CD14-positive monocyte (primary cell): ENCODE measurements around the gene BEGAIN. TPM values are rescaled to one million over a fixed set of nuclear protein-coding genes. Genes with fewer than 3 reads are reported as not detected.

Experiments used
- DNase-seq, 3 donors: peaks; one replicate each; pipeline ENCODE4 v3.0.0-alpha.2; 2011 to 2022
- H2AFZ ChIP-seq: 2 replicates; pipeline ENCODE4 v1.6.0; 2012; ENCODE audit warnings: mild to moderate bottlenecking, low read depth, low read length, inconsistent platforms; ENCODE audit not compliant: insufficient read depth, poor library complexity, severe bottlenecking
- H3K27ac ChIP-seq, 2 donors: 1 replicate in 1 of 2; 2 replicates in 1 of 2; pipeline ENCODE4 v1.5.1; 2012 to 2013; ENCODE audit warnings: low read length in 2 of 2, control low read depth in 1 of 2, inconsistent platforms in 1 of 2, low read depth in 1 of 2, mild to moderate bottlenecking in 1 of 2
- H3K27me3 ChIP-seq, 2 donors: one replicate each; pipeline versions ENCODE4 v1.6.0 to v1.6.1; 2011 to 2013; ENCODE audit warnings: low read length in 2 of 2; ENCODE audit not compliant: control insufficient read depth in 2 of 2, insufficient read depth in 2 of 2
- H3K36me3 ChIP-seq, 2 donors: replicated peaks in 1 of 2; 1 replicate in 1 of 2; 2 replicates in 1 of 2; pipeline versions ENCODE4 v1.5.1 to v1.6.1; 2012 to 2013; ENCODE audit warnings: low read length in 2 of 2, control low read depth in 1 of 2, inconsistent platforms in 1 of 2, mild to moderate bottlenecking in 1 of 2; ENCODE audit not compliant: insufficient read depth in 2 of 2, control insufficient read depth in 1 of 2
- H3K4me1 ChIP-seq, 2 donors: 1 replicate in 1 of 2; 2 replicates in 1 of 2; pipeline versions ENCODE4 v1.5.1 to v1.6.1; 2012 to 2013; ENCODE audit warnings: low read length in 2 of 2, control low read depth in 1 of 2, inconsistent platforms in 1 of 2, mild to moderate bottlenecking in 1 of 2, moderate library complexity in 1 of 2; ENCODE audit not compliant: insufficient read depth in 2 of 2, control insufficient read depth in 1 of 2
- H3K4me2 ChIP-seq: replicated peaks from 2 replicates; pipeline ENCODE3; 2012; ENCODE audit warnings: low read length, moderate library complexity, mild to moderate bottlenecking; ENCODE audit not compliant: poor library complexity, severe bottlenecking; ENCODE audit errors: extremely low read depth
- H3K4me3 ChIP-seq, 3 experiments: fragments of 200-600 bp in 1 of 3; sonication (generic) in 1 of 3; replicated peaks in 1 of 3; 1 replicate in 2 of 3; 2 replicates in 1 of 3; pipeline ENCODE4 v1.5.1; 2011 to 2013; ENCODE audit warnings: low read length in 3 of 3, mild to moderate bottlenecking in 3 of 3, control low read depth in 2 of 3, low read depth in 2 of 3, inconsistent platforms in 1 of 3, moderate library complexity in 1 of 3
- H3K79me2 ChIP-seq: 2 replicates; pipeline ENCODE4 v1.6.0; 2012; ENCODE audit warnings: mild to moderate bottlenecking, control low read depth, inconsistent platforms, low read length, moderate library complexity; ENCODE audit not compliant: insufficient read depth
- H3K9ac ChIP-seq: 2 replicates; pipeline ENCODE4 v1.6.0; 2017; ENCODE audit warnings: low read length, mild to moderate bottlenecking; ENCODE audit not compliant: insufficient read depth, poor library complexity, severe bottlenecking
- H3K9me3 ChIP-seq, 2 donors: replicated peaks in 1 of 2; 1 replicate in 1 of 2; 2 replicates in 1 of 2; pipeline versions ENCODE4 v1.5.1 to v1.6.1; 2012 to 2013; ENCODE audit warnings: low read length in 2 of 2, control low read depth in 1 of 2; ENCODE audit not compliant: control insufficient read depth in 1 of 2, insufficient read depth in 1 of 2
- H4K20me1 ChIP-seq: 2 replicates; pipeline ENCODE4 v1.6.0; 2012; ENCODE audit warnings: mild to moderate bottlenecking, low read length, control low read depth, moderate library complexity; ENCODE audit not compliant: insufficient read depth
- H3K27ac Mint-ChIP-seq, 7 donors: one replicate each; pipeline ENCODE4 v1.8.0; 2020; ENCODE audit warnings: mild to moderate bottlenecking in 7 of 7, mixed read lengths in 7 of 7, moderate library complexity in 6 of 7, inconsistent platforms in 2 of 7
- H3K27me3 Mint-ChIP-seq, 3 donors: one replicate each; pipeline ENCODE4 v1.8.0; 2021 to 2022; ENCODE audit warnings: low read depth in 3 of 3, mild to moderate bottlenecking in 3 of 3, mixed read lengths in 3 of 3, moderate library complexity in 3 of 3, inconsistent platforms in 1 of 3
- H3K36me3 Mint-ChIP-seq, 2 donors: one replicate each; pipeline ENCODE4 v1.8.0; 2020; ENCODE audit warnings: mixed read lengths in 2 of 2, inconsistent platforms in 1 of 2, mild to moderate bottlenecking in 1 of 2
- H3K4me1 Mint-ChIP-seq: one replicate; pipeline ENCODE4 v1.8.0; 2020; ENCODE audit warnings: mild to moderate bottlenecking, mixed read lengths
- H3K4me3 Mint-ChIP-seq, 2 donors: one replicate each; pipeline ENCODE4 v1.8.0; 2020; ENCODE audit warnings: mild to moderate bottlenecking in 2 of 2, mixed read lengths in 2 of 2, moderate library complexity in 1 of 2
- H3K9me3 Mint-ChIP-seq, 7 donors: one replicate each; pipeline ENCODE4 v1.8.0; 2020 to 2022; ENCODE audit warnings: mixed read lengths in 7 of 7, mild to moderate bottlenecking in 6 of 7, moderate library complexity in 6 of 7, inconsistent platforms in 2 of 7
- WGBS: methylation state at CpG from one replicate; pipeline ENCODE4 v1.1.5; 2013; ENCODE audit warnings: missing lambda C conversion rate; ENCODE audit not compliant: insufficient coverage; 5-methylcytosine and 5-hydroxymethylcytosine counted together
- intact Hi-C, 2 donors: fragments of 100-400 bp; cut with micrococcal nuclease; formaldehyde crosslinking; loops; one replicate each; pipeline versions ENCODE4 v1.15.0 to v1.15.1; 2023
- polyA plus RNA-seq, 3 donors: library from polyadenylated mRNA; depleted of rRNA in 1 of 3; unstranded in 2 of 3; stranded (reverse) in 1 of 3; fragments of 300-500 nt in 2 of 3; fragments of >200 nt in 1 of 3; fragmentation: Illumina TruSeq in 2 of 3; gene quantifications; 1 replicate in 2 of 3; 2 replicates in 1 of 3; pipeline ENCODE4 v1.2.3, GENCODE V29; 2012 to 2021
- TF ChIP-seq, protein P1 (sequence below): fragments of 200-600 bp; IDR thresholded peaks from one replicate; pipeline ENCODE4 v1.8.0; 2022; ENCODE audit warnings: antibody characterized with exemption, mild to moderate bottlenecking

BEGAIN gene
- polyA plus RNA-seq, 3 donors = 0.25 to 0.45 TPM; not detected in 1

DNA sequence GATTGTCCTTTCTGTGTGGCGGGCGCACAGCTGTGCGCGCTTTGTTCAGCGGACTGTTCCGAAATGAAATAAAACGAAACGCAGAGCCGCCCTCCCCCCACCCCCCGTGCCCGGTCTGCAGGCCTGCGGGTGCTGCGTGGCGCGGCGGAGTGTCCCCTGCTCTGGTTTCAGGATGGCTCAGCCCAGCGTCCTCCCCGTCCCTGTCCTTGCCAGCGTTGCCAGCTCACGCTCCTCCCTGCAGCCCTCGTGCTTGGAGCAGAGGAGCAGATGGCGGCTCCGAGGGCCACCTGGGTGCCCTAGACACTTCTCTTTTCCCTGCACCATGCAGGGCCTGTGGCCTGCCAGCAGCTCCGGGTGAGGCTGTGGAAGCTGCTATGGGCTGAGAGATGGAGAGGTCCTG lies 17.5 kb upstream of the BEGAIN start:
- intact Hi-C loops = no loop called here
- H3K4me3 Mint-ChIP-seq = no peak overlapping the region
- no peak overlapping the region for H3K4me2 ChIP-seq

GRCh38 chr14:100604121-100604501 lies 16.9 kb upstream of the BEGAIN start:
- Histone ChIP-seq H3K4me1 (peaks cover 13 to 39% of the 10 kb centered on the region in 2 donors), H3K27ac (no peak overlapping the region), H3K36me3 (no peaks in the 10 kb centered on the region), H3K27me3 (no peaks in the 10 kb centered on the region), H3K9me3 (peaks cover 0 to 5% of the 10 kb centered on the region in 2 donors), H3K4me2 (no peak overlapping the region), H3K4me3 (no peak overlapping the region), H4K20me1 (no peaks in the 10 kb centered on the region), H3K79me2 (no peaks in the 10 kb centered on the region), H3K9ac (no peak overlapping the region), H2AFZ (no peak overlapping the region)
- Mint-ChIP-seq H3K36me3 (peaks cover 0 to 3% of the 10 kb centered on the region in 2 donors), H3K27me3 (peaks cover 7 to 15% (median 12%) of the 10 kb centered on the region in 3 donors), H3K27ac (no peak overlapping the region), H3K4me3 (no peak overlapping the region), H3K4me1 (peaks cover 26% of the 10 kb centered on the region), H3K9me3 (peaks cover 1 to 11% (median 9%) of the 10 kb centered on the region in 7 donors)
- intact Hi-C loops = no loop called here
- 100% methylated on average over 8 of the region's 13 CpGs for WGBS
- TF ChIP-seq, protein P1, sequence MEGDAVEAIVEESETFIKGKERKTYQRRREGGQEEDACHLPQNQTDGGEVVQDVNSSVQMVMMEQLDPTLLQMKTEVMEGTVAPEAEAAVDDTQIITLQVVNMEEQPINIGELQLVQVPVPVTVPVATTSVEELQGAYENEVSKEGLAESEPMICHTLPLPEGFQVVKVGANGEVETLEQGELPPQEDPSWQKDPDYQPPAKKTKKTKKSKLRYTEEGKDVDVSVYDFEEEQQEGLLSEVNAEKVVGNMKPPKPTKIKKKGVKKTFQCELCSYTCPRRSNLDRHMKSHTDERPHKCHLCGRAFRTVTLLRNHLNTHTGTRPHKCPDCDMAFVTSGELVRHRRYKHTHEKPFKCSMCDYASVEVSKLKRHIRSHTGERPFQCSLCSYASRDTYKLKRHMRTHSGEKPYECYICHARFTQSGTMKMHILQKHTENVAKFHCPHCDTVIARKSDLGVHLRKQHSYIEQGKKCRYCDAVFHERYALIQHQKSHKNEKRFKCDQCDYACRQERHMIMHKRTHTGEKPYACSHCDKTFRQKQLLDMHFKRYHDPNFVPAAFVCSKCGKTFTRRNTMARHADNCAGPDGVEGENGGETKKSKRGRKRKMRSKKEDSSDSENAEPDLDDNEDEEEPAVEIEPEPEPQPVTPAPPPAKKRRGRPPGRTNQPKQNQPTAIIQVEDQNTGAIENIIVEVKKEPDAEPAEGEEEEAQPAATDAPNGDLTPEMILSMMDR = no peak
- DNase-seq = no peak

More for the DNA sequence above, 17.5 kb upstream of the BEGAIN start:
- Histone ChIP-seq H3K9ac (no peak overlapping the region), H3K9me3 (peaks cover 0 to 5% of the 10 kb centered on the region in 2 donors), H3K4me3 (no peak overlapping the region), H3K4me1 (peaks cover 13 to 33% of the 10 kb centered on the region in 2 donors), H3K27me3 (no peaks in the 10 kb centered on the region), H3K27ac (no peak overlapping the region), H4K20me1 (no peaks in the 10 kb centered on the region), H2AFZ (no peak overlapping the region), H3K79me2 (no peaks in the 10 kb centered on the region), H3K36me3 (no peaks in the 10 kb centered on the region)
- no peak overlapping the region for H3K27ac Mint-ChIP-seq
- H3K27me3 Mint-ChIP-seq = peaks cover 7 to 15% (median 13%) of the 10 kb centered on the region in 3 donors
- WGBS = 95% methylated on average over 23 of the region's 24 CpGs
- H3K4me1 Mint-ChIP-seq = peaks cover 20% of the 10 kb centered on the region
- H3K9me3 Mint-ChIP-seq = peaks cover 1 to 11% (median 9%) of the 10 kb centered on the region in 7 donors
- DNase-seq = no peak
- TF ChIP-seq, protein P1 = no peak
- peaks cover 0 to 3% of the 10 kb centered on the region in 2 donors for H3K36me3 Mint-ChIP-seq
